Vagina (tissue), 2 donors: ENCODE data around the gene MBP.

ENCODE experiments used
- POLR2A ChIP-seq, 2 donors: fragments of 450-650 bp; IDR thresholded peaks; one replicate each; pipeline ENCODE4 v1.6.1; 2017; ENCODE audit warnings: antibody characterized with exemption in 2 of 2, mild to moderate bottlenecking in 2 of 2, moderate library complexity in 2 of 2
- TF ChIP-seq, protein P1 (sequence below), 3 experiments: fragments of 450-650 bp in 2 of 3; fragments of 200-600 bp in 1 of 3; sonication (generic) in 1 of 3; IDR thresholded peaks; one replicate each; pipeline ENCODE4 v1.5.1; 2017 to 2019; ENCODE audit warnings: antibody characterized with exemption in 3 of 3, mild to moderate bottlenecking in 2 of 3, moderate library complexity in 2 of 3

DNA sequence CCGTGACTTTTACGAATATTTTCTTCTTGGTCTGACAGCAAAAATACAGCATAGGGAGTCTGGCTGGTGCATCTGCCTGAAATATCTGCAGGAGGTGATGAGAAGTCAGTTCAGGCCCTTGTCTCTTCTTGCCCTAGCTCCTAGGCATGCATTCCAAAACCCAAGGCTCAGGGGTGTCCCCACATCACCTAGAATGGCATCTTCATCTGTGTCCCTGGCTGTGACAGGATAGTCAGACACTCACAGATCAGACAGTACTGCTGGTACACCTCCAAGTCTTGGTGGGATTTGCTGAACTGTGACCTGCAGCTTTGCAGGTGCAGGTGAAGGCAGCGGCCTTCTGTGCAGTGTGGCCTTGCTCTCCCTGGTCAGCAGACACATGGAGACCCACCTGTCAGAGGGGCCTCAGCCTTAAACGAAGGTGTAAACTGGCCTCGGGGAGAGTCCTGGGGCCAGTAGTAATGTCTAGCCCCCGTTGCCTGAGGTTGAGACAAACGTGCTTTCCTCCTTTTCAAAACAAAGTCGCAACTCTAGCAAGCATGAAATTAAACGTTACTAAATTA, 42.8 kb downstream of the MBP start:
- TF ChIP-seq, protein P1, sequence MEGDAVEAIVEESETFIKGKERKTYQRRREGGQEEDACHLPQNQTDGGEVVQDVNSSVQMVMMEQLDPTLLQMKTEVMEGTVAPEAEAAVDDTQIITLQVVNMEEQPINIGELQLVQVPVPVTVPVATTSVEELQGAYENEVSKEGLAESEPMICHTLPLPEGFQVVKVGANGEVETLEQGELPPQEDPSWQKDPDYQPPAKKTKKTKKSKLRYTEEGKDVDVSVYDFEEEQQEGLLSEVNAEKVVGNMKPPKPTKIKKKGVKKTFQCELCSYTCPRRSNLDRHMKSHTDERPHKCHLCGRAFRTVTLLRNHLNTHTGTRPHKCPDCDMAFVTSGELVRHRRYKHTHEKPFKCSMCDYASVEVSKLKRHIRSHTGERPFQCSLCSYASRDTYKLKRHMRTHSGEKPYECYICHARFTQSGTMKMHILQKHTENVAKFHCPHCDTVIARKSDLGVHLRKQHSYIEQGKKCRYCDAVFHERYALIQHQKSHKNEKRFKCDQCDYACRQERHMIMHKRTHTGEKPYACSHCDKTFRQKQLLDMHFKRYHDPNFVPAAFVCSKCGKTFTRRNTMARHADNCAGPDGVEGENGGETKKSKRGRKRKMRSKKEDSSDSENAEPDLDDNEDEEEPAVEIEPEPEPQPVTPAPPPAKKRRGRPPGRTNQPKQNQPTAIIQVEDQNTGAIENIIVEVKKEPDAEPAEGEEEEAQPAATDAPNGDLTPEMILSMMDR (IDR thresholded peaks at IDR 0.05), result no peak
- no peak for TF ChIP-seq POLR2A (IDR thresholded peaks at IDR 0.05)
